H9 (cell line): ENCODE measurements around the gene F13A1. TPM values are rescaled to one million over a fixed set of nuclear protein-coding genes. Genes with fewer than 3 reads are reported as not detected.

Source experiments
- DNase-seq: peaks from one replicate; pipeline ENCODE4 v3.0.0-alpha.2; 2017
- H2AFZ ChIP-seq: one replicate; pipeline ENCODE4 v1.6.1; 2013; ENCODE audit warnings: mild to moderate bottlenecking, low read length, control low read depth, moderate library complexity
- H2AK5ac ChIP-seq: 2 replicates; pipeline ENCODE4 v1.6.1; 2013; ENCODE audit warnings: low read length, control low read depth, mixed read lengths; ENCODE audit not compliant: insufficient read length
- H2BK120ac ChIP-seq: one replicate; pipeline ENCODE4 v1.6.1; 2013; ENCODE audit warnings: low read depth, mild to moderate bottlenecking, low read length, control low read depth, inconsistent platforms; ENCODE audit not compliant: poor library complexity, severe bottlenecking
- H2BK12ac ChIP-seq: 2 replicates; pipeline ENCODE4 v1.6.1; 2013; ENCODE audit warnings: low read length, control low read depth, mixed read lengths, low read depth; ENCODE audit not compliant: insufficient read length
- H2BK15ac ChIP-seq: 2 replicates; pipeline ENCODE4 v1.6.1; 2013; ENCODE audit warnings: low read depth, low read length, control low read depth
- H2BK20ac ChIP-seq: one replicate; pipeline ENCODE4 v1.6.1; 2013; ENCODE audit warnings: low read depth, mild to moderate bottlenecking, low read length, control low read depth, inconsistent platforms; ENCODE audit not compliant: poor library complexity, severe bottlenecking
- H2BK5ac ChIP-seq: 2 replicates; pipeline ENCODE4 v1.6.1; 2013; ENCODE audit warnings: low read length, control low read depth, mixed read lengths; ENCODE audit not compliant: insufficient read length
- H3K14ac ChIP-seq: 2 replicates; pipeline ENCODE4 v1.6.1; 2013; ENCODE audit warnings: low read length, control low read depth; ENCODE audit not compliant: insufficient read depth
- H3K18ac ChIP-seq: 2 replicates; pipeline ENCODE4 v1.6.1; 2013; ENCODE audit warnings: low read depth, mild to moderate bottlenecking, mixed read lengths, low read length, control low read depth; ENCODE audit not compliant: insufficient read length
- H3K23ac ChIP-seq: 2 replicates; pipeline ENCODE4 v1.6.1; 2013; ENCODE audit warnings: low read length, control low read depth, mixed read lengths, low read depth; ENCODE audit not compliant: insufficient read length
- H3K23me2 ChIP-seq: 2 replicates; pipeline ENCODE4 v1.6.1; 2013; ENCODE audit warnings: low read depth, mild to moderate bottlenecking, mixed read lengths, low read length, control low read depth; ENCODE audit not compliant: insufficient read length, poor library complexity, severe bottlenecking
- H3K27ac ChIP-seq: 2 replicates; pipeline ENCODE4 v1.5.1; 2013; ENCODE audit warnings: low read length, control low read depth, mixed read lengths, low read depth; ENCODE audit not compliant: insufficient read length
- H3K27me3 ChIP-seq: 2 replicates; pipeline ENCODE4 v1.6.1; 2013; ENCODE audit warnings: low read length, control low read depth, inconsistent platforms; ENCODE audit not compliant: insufficient read depth
- H3K4ac ChIP-seq: 2 replicates; pipeline ENCODE4 v1.6.1; 2013; ENCODE audit warnings: low read depth, mild to moderate bottlenecking, control low read depth, inconsistent platforms, low read length, moderate library complexity
- H3K4me1 ChIP-seq: 2 replicates; pipeline ENCODE4 v1.6.1; 2013; ENCODE audit warnings: low read length, control low read depth, inconsistent platforms; ENCODE audit not compliant: insufficient read depth
- H3K4me2 ChIP-seq: 2 replicates; pipeline ENCODE4 v1.6.1; 2013; ENCODE audit warnings: low read length, control low read depth, mixed read lengths; ENCODE audit not compliant: insufficient read length, insufficient read depth
- H3K56ac ChIP-seq: 2 replicates; pipeline ENCODE4 v1.6.1; 2013; ENCODE audit warnings: low read depth, mild to moderate bottlenecking, mixed read lengths, low read length, control low read depth; ENCODE audit not compliant: insufficient read length
- H3K79me1 ChIP-seq: 2 replicates; pipeline ENCODE4 v1.6.1; 2013; ENCODE audit warnings: low read depth, mild to moderate bottlenecking, moderate library complexity, low read length, control low read depth, inconsistent platforms; ENCODE audit not compliant: insufficient read depth, poor library complexity, severe bottlenecking
- H3K79me2 ChIP-seq: 2 replicates; pipeline ENCODE4 v1.6.1; 2013; ENCODE audit warnings: low read length, control low read depth, inconsistent platforms; ENCODE audit not compliant: insufficient read depth
- H3K9ac ChIP-seq: 2 replicates; pipeline ENCODE4 v1.6.1; 2013; ENCODE audit warnings: low read length, control low read depth, mixed read lengths; ENCODE audit not compliant: insufficient read length; ENCODE audit errors: extremely low read depth
- H3K9me3 ChIP-seq: one replicate; pipeline ENCODE4 v1.6.1; 2013; ENCODE audit warnings: low read depth, low read length, inconsistent platforms; ENCODE audit not compliant: control insufficient read depth
- H3T11ph ChIP-seq: one replicate; pipeline ENCODE4 v1.6.1; 2013; ENCODE audit warnings: mild to moderate bottlenecking, low read length, control low read depth, inconsistent platforms
- H4K20me1 ChIP-seq: one replicate; pipeline ENCODE4 v1.6.1; 2013; ENCODE audit not compliant: control insufficient read depth, insufficient read length, insufficient read depth
- H4K5ac ChIP-seq: 2 replicates; pipeline ENCODE4 v1.6.1; 2013; ENCODE audit warnings: low read depth, mild to moderate bottlenecking, mixed read lengths, low read length, control low read depth; ENCODE audit not compliant: insufficient read length
- H4K8ac ChIP-seq: replicated peaks from 2 replicates; pipeline ENCODE4 v1.6.1; 2013; ENCODE audit warnings: low read length, control low read depth, mixed read lengths, low read depth; ENCODE audit not compliant: insufficient read length
- H4K91ac ChIP-seq: 2 replicates; pipeline ENCODE4 v1.6.1; 2013; ENCODE audit warnings: low read depth, mild to moderate bottlenecking, moderate library complexity, mixed read lengths, low read length, control low read depth; ENCODE audit not compliant: insufficient read length
- H3K27ac Mint-ChIP-seq, 3 experiments: 2 replicates in 2 of 3; 3 replicates in 1 of 3; pipeline ENCODE4 v1.8.0; 2020 to 2021; ENCODE audit warnings: mixed read lengths in 3 of 3, mild to moderate bottlenecking in 1 of 3, moderate library complexity in 1 of 3
- H3K27me3 Mint-ChIP-seq: 2 replicates; pipeline ENCODE4 v1.8.0; 2021; ENCODE audit warnings: low read depth, mild to moderate bottlenecking, moderate library complexity, mixed read lengths
- H3K36me3 Mint-ChIP-seq, 3 experiments: 2 replicates in 2 of 3; 3 replicates in 1 of 3; pipeline ENCODE4 v1.8.0; 2020 to 2021; ENCODE audit warnings: low read depth in 3 of 3, mixed read lengths in 3 of 3; ENCODE audit not compliant: insufficient read depth in 1 of 3
- H3K4me1 Mint-ChIP-seq, 2 experiments: 2 replicates each; pipeline ENCODE4 v1.8.0; 2020; ENCODE audit warnings: mixed read lengths in 2 of 2
- H3K4me3 Mint-ChIP-seq, 2 experiments: 2 replicates in 1 of 2; 3 replicates in 1 of 2; pipeline ENCODE4 v1.8.0; 2020 to 2021; ENCODE audit warnings: mild to moderate bottlenecking in 2 of 2, mixed read lengths in 2 of 2, moderate library complexity in 1 of 2
- H3K9me3 Mint-ChIP-seq, 2 experiments: 2 replicates in 1 of 2; 3 replicates in 1 of 2; pipeline ENCODE4 v1.8.0; 2020; ENCODE audit warnings: mild to moderate bottlenecking in 2 of 2, mixed read lengths in 2 of 2, moderate library complexity in 1 of 2
- WGBS: extraction: QIAGEN DNeasy Blood & Tissue Kit; methylation state at CpG from one replicate; pipeline ENCODE4 v1.1.7; 2013; ENCODE audit warnings: missing lambda C conversion rate, low lambda C conversion rate, mixed read lengths; ENCODE audit not compliant: insufficient read length; ENCODE audit errors: extremely low coverage; 5-methylcytosine and 5-hydroxymethylcytosine counted together
- total RNA-seq: library from RNA; stranded (reverse); gene quantifications from 2 replicates; pipeline ENCODE4 v1.2.1, GENCODE V29; 2021
- TF ChIP-seq, protein P1 (sequence below): fragments of 200-600 bp; sonication (generic); conservative IDR thresholded peaks from 3 replicates; pipeline ENCODE4 v1.8.0; 2021; ENCODE audit warnings: antibody characterized with exemption, mild to moderate bottlenecking

F13A1 gene
- total RNA-seq, 1 experiment from 2014 or later: 0.15 TPM

DNA sequence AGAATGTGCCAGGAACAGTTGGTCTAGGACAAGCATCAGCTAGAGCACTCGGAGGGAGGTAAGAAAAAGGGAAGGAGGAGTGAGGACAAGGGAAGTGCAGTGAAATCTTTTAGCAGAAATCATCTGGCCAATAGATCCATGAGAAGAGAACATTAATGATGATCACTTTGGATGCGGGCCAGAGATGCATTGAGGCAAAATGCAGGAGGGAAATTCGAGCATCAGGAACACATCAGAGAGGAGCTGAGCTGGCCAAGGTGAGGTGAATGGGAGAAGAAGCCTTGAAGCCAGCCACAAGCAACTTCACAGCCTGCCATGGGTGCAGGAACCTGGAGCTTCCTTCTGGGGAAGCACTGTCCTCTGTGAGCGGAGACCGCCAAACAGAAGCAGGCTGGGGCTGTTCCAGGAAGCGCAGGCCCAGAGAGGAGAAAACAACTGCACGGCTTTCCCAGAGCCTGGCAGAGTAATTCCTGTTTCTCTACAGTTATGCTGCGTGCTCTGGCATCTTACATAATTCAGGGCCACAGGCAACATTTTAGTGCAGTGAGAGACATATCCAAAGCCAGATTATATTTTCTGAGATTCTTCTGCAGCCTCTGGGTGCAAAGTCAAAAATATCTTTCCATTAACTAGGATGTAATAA is 143.8 kb downstream of the F13A1 start:
- H4K5ac ChIP-seq: no peak overlapping the region
- H2BK15ac ChIP-seq: no peak overlapping the region
- no peak overlapping the region for H4K8ac ChIP-seq
- WGBS: no CpG with 5 or more reads among the region's 8 CpGs
- H3T11ph ChIP-seq: no peak overlapping the region
- Mint-ChIP-seq H3K4me3 (no peak overlapping the region), H3K9me3 (no peaks in the 10 kb centered on the region), H3K27ac (no peak overlapping the region), H3K4me1 (peaks cover 4 to 10% of the 10 kb centered on the region in 2 experiments; a peak in 2 of 4 replicates), H3K36me3 (no peaks in the 10 kb centered on the region), H3K27me3 (peaks cover 4% of the 10 kb centered on the region)
- H4K20me1 ChIP-seq: no peaks in the 10 kb centered on the region
- no peak overlapping the region for H3K14ac ChIP-seq
- H2BK5ac ChIP-seq: no peak overlapping the region
- no peak overlapping the region for H3K27ac ChIP-seq
- H3K9ac ChIP-seq: no peak overlapping the region
- H2BK20ac ChIP-seq: no peak overlapping the region
- H3K18ac ChIP-seq: no peak overlapping the region
- TF ChIP-seq, protein P1, sequence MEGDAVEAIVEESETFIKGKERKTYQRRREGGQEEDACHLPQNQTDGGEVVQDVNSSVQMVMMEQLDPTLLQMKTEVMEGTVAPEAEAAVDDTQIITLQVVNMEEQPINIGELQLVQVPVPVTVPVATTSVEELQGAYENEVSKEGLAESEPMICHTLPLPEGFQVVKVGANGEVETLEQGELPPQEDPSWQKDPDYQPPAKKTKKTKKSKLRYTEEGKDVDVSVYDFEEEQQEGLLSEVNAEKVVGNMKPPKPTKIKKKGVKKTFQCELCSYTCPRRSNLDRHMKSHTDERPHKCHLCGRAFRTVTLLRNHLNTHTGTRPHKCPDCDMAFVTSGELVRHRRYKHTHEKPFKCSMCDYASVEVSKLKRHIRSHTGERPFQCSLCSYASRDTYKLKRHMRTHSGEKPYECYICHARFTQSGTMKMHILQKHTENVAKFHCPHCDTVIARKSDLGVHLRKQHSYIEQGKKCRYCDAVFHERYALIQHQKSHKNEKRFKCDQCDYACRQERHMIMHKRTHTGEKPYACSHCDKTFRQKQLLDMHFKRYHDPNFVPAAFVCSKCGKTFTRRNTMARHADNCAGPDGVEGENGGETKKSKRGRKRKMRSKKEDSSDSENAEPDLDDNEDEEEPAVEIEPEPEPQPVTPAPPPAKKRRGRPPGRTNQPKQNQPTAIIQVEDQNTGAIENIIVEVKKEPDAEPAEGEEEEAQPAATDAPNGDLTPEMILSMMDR: no peak
- H3K9me3 ChIP-seq: no peaks in the 10 kb centered on the region
- H3K27me3 ChIP-seq: no peaks in the 10 kb centered on the region
- no peak overlapping the region for H2AK5ac ChIP-seq
- no peak overlapping the region for H2BK120ac ChIP-seq
- H4K91ac ChIP-seq: no peak overlapping the region
- H3K23ac ChIP-seq: no peak overlapping the region
- H3K23me2 ChIP-seq: no peaks in the 10 kb centered on the region
- no peaks in the 10 kb centered on the region for H3K79me2 ChIP-seq
- no peaks in the 10 kb centered on the region for H3K4me1 ChIP-seq
- no peak overlapping the region for H3K4ac ChIP-seq
- no peak overlapping the region for H3K56ac ChIP-seq
- no peak overlapping the region for H2AFZ ChIP-seq
- no peak overlapping the region for H3K4me2 ChIP-seq
- H3K79me1 ChIP-seq: no peaks in the 10 kb centered on the region
- DNase-seq: no peak
- no peak overlapping the region for H2BK12ac ChIP-seq
